Non-pigmented ciliary epithelial cell (primary cell): Measurements from ENCODE around the gene ACSL4.
A peak's percentile ranks its signal among the peaks of the same experiment; 100 is the strongest.
"Not testable (repeated sequence)": the region's sequence is repeated elsewhere in the genome, so short reads cannot be mapped to it uniquely, and the experiment has no call there.

Source experiments
- DNase-seq: peaks from one replicate; pipeline ENCODE4 v3.0.0-alpha.2; 2010; ENCODE audit warnings: low read depth

Gene ACSL4

DNA sequence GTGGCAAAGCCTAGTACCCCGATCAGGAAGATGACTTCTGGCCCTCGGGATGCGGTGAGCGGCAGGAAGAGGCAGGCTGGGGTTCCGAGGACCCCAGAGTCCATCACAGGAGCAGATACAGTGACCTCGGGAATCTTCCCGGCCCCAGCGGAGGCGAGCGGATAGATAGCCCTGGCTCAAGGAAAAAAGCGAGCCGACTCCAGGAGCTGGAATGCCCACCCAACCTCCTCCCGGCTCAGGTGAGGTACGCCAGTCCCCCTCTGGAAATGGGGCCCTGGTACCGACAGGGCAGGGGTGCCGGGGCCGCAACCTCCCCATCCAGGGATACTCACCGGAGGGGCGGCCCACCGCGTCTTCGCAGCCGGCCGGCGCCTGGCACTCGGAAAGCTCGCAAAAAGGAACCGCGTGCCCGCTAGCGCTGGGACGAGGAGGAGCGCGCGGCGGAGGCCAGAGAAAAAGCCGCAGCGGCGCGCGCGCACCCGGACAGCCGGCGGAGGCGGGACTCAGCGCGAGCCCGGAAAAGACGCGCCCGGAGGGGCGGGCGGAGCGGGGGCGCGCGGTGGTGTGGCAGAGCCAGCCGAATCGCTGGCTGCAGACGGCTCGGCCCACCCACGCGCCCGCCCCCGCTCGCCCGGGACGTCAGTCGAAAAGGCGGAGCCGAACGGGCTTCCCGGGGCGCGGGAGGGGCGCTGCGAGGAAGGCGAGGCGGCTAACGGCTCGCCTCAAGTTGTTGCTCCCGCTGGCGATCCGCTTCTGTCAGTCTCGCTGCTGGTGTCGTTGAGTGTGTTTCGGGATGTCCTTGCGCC lies at the start of gene ACSL4:
Gene ACSL4 (minus strand): TSS at position 451 of the 806 bp plus-strand sequence. CDS start 49,894 bp downstream, outside the sequence.
- no peak for DNase-seq

DNA sequence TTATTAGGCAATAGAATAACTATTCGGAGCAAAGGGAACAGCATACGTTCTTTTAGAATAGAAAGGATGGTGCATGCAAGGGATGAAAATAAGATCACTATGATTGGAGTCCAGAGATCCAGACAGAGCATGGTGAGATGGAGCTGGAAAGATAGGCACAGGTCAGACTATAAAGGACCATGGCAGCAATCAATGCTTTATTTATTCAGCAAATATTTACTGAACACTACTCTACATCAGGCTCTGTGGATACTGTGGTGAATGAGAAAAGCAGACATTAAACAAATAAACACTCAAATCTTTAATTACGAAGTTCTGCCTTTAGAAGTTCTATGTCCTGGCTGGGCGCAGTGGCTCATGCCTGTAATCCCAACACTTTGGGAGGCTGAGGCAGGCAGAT lies 44.7 kb upstream of the ACSL4 start:
- DNase-seq, result no peak

DNA sequence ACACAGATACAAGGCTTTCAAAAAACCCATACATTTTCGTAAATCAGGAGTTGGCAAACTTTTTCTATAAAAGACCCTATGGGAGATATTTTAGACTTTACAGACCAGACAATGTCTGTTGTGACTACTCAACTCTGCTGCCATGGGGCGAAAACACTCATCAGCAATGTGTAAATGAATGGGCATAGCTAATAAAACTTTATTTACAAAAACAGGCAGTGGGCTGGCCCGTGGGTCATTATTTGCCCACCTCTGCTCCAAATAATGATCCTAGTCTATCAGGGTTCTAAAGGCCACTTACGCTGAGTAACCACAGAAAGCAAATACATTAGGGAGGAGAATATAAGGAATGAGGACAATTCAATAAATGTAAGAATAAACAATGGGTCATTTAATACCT lies 43.9 kb upstream of the ACSL4 start:
- no peak for DNase-seq

DNA sequence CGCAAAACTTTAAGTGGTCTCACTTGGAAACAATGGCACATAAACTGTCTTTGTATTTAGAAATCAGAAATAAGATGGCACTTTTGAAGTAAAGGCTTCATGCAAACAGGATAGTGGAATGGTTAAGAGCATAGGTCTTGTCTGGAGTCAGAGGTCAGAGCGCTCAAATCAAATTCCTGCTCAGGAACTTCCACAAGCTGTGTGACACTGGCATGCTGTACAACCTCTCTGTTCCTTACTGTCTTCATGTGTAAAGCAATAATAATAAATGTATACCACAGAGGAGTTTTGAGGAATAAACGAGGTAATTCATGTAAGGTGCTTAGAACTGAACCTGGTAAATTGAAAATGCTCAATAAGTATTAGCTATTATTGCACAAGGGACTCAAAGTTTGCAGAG lies 43.4 kb upstream of the ACSL4 start:
- no peak for DNase-seq

DNA sequence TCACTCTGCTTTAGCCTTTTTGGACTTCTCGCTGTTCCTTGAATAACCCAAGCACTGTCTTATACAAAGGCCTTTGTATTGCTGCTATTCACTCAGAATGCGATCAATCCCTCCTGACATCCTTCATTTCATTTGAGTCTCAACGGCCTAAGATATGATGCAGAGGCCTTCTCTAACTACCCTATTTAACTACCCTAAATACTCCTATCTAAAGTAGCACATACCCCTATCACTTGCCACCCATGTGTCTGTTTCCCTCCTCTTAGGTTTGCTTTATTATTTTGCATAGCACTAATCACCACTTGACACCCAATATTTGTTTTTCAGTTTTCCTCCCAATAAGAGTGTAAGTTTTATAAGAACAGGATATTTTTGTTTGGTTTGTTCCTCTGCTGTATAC lies 42.3 kb upstream of the ACSL4 start:
- no peak for DNase-seq

DNA sequence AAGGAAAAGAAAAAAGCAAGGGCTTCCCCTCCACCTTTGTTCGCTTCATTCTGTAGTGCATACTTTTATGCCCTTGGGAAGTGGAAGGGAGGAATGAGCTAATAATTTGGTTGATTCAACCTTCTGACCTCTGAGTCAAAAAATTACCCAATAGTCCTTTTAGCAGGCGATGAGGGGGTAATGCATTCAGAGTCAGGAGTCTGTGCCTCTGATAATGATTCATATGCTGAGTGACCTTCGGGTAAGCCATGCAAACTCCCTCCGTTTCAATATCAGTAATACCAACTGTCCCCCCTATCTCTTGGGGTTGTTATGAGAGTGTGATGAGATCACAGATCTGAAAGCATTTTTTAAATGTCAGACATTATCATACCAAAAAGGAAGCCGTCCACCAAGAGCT lies 41.6 kb upstream of the ACSL4 start:
- peak; percentile 48 for DNase-seq

DNA sequence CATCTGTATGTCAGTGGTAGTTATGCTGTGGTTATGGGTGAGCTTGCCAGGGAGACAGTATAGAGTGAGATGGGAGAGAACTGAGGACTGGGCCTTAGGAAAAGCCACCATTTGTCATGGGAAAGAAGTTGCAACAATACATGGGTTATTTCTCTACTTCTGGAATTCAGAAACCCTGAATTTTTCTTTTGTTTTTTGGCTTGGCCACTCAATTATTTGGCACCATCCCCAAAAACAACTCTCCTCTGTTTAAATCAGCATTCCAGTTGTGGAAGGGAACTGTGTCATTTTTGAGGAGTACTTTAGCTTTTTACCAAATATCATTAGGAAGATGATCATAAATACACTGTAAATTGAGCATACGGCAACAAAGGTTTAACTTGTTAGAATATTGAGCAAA lies 41.1 kb upstream of the ACSL4 start:
- DNase-seq, result no peak

DNA sequence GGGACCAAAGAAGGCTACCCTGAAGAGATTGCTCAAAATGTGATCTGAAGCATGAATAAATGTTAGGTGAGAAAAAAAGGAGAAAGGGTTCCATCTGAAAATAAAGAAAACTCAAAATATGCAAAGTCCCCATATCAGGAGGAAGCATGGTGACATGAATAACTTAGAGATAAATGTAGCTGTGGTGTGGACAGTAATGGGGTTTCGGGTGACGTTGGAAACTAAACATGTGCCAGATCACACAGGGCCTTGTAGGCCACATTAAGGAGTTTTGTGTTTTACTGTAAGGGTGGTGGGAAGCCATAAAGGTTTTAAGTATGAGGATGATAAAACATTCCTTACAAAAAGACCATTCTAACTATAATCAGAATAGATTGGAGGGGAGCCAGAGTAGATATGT lies 40.3 kb upstream of the ACSL4 start:
- no peak for DNase-seq

DNA sequence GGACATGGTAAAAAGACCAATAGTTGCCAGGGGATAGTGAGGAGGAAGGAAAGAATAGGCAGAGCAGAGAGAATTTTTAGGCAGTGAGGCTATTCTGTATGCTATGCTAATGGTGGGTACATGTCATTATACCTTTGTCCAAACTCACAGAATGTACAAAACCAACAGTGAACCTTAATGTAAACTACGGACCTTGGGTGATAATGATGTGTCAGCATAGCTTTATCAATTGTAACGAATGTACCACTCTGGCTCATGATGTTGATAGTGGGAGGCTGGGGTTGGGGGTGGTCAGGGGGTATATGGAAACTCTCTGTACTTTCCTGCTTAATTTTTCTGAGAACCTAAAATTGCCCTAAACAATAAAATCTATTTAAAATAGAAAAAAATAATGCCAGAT lies 37.7 kb upstream of the ACSL4 start:
- DNase-seq, result no peak

DNA sequence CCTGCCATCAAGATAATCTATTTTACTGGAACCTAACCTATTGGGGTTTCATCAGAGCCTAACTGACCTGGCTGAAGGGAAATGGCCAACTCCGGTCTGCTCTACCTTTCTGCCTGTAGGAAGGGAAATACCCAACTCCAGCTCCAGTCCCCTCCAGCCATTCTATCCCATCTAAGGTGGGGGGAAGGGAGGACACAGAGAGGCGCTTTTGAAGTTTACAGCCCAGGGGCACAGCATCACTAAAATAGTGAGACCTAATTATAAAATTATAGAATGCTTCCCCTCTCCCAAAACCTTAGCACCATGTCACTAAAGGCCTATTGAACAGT lies 27.8 kb upstream of the ACSL4 start:
- no peak for DNase-seq

DNA sequence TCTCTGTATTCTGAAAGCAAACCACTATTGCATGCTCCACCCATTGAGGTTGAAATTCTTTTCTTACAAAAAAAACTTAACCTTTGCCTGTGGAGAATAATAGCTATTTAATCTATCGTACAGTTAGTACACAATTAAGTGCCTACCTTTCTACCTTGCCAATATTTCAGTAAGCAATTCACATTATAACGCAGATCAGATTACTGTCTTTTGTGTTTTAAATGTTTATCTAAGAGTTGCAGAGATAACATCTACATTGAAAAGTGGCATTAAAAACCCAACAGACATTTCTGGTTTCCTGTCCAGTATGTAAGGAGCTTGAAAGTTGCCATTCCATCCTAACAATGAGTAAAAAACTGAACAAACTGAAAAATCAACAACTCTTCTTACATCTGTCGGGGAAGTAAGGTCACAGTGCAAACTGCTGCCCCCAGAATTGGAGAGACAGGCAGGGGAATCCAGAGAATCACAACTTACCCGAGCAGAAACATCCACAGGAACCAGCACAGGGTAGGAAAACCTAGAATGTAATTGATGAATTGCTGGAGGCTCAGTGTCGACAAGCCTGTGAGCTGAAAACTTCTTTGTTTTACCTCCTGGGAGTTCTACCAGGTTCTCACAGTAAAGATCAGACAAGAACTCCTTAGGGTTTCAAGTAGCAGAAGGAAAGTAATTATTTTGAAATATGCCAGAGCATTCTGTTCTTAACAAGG lies 27.3 kb upstream of the ACSL4 start:
- DNase-seq, result no peak

DNA sequence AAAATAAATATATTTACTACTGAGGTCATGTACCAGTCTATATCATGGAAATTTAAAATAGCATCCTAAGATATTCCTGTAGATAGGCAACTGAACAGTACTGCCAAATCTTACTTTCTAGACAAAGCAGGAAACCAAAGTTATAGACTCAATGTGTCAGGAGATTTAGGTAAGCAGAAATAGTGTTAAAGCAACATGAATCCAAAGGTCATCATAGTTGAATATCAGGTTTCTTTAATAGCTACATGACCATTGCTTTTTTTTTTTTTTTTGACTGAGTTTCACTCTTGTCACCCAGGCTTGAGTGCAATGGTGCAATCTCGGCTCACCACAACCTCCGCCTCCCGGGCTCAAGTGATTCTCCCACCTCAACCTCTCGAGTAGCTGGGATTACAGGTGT lies 20.2 kb upstream of the ACSL4 start:
- no peak for DNase-seq

DNA sequence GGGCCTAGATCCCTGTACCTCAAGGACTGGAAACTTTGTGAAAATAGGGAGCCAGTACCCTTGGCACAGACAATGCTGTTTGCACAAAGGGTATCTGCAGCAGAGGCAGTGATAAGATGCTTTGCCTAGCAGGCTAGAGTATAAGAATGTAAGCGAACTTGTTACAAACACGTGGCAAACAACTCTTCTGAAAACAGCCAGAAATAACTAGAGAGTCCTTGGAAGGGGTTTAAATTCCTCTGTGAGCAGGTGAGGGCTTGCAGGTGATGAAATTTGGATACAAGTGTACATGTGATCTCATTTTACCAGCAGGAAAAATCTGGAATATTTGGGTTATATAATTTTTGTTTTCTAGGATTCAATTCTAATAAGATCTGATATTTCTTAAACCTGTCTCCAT lies 18.6 kb upstream of the ACSL4 start:
- no peak for DNase-seq

DNA sequence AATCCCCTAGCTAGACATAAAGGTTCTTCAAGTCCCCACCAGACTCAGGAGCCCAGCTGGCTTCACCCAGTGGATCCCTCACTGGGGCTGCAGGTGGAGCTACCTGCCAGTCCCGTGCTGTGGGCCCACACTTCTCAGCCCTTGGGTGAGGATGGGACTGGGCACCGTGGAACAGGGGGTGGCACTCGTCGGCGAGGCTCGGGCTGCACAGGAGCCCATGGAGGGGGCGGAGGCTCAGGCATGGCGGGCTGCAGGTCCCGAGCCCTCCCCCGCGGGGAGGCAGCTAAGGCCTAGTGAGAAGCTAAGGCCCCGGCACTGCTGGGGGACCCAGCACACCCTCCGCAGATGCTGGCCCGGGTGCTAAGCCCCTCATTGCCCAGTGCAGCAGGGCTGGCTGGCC lies 16.1 kb upstream of the ACSL4 start:
- DNase-seq, result no peak

DNA sequence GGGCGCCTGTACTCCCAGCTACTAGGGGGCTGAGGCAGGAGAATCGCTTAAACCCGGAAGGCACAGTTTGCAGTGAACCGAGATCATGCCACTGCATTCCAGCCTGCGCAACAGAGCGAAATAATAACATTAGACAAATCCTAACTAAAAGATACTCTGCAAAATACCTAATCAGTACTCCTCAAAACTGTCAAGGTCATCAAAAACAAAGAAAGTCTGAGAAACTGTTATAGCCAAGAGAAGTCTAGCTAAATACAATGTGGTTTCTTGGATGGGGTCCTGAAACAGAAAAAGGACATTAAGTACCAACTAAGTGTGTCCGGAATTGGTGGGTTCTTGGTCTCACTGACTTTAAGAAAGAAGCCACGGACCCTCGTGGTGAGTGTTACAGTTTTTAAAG lies 14.6 kb upstream of the ACSL4 start:
- DNase-seq, result no peak

DNA sequence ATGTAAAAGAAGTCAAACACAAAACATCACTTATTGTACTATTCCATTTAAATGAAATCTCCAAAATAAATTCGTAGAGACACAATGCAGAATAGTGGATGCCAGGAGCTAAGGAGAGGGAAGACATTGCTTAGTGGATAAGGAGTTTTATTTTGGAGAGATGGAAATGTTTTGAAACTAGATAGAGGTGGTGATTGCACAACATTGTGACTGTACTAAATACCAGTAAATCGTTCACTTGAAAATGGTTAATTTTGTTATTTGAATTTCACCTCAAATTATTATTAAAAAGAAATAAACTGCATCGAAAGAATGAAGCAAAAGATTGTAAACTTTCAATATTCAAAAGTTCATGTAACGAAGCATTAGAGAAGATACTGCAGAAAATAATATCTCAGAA lies 9.7 kb upstream of the ACSL4 start:
- DNase-seq, result no peak

DNA sequence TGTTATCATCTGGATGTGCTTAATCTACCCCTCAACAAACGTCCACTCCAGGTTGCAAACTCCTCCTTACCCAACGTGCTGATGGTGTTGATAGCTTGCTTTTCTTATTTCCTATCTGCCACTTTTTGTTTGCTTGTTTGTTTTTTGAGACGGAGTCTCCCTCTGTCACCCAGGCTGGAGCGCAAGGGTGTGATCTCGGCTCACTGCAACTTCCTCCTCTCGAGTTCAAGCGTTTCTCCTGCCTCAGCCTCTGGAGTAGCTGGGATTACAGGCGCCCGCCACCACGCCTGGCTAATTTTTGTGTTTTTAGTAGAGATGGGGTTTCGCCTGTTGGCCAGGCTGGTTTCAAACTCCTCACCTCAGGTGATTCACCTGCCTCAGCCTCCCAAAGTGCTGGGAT lies 7.8 kb upstream of the ACSL4 start:
- DNase-seq, result not testable (repeated sequence)

DNA sequence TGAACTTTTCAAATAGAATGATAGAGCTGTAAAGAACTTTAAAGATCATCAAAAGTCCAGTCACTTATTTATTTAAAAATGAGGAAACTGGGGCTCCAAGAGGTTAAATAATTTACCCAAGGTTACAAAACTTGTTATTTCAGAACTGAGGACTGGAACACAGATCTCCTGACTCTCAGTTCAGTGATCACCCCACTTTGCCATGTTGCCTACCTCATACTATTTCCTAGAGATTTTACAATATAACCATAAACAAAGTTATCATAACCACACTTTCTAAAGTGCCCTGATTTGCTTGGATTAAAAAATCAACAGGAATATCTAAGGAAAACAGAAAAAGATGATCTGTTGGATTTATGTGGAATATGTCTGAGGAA lies 7.4 kb upstream of the ACSL4 start:
- DNase-seq, result no peak

DNA sequence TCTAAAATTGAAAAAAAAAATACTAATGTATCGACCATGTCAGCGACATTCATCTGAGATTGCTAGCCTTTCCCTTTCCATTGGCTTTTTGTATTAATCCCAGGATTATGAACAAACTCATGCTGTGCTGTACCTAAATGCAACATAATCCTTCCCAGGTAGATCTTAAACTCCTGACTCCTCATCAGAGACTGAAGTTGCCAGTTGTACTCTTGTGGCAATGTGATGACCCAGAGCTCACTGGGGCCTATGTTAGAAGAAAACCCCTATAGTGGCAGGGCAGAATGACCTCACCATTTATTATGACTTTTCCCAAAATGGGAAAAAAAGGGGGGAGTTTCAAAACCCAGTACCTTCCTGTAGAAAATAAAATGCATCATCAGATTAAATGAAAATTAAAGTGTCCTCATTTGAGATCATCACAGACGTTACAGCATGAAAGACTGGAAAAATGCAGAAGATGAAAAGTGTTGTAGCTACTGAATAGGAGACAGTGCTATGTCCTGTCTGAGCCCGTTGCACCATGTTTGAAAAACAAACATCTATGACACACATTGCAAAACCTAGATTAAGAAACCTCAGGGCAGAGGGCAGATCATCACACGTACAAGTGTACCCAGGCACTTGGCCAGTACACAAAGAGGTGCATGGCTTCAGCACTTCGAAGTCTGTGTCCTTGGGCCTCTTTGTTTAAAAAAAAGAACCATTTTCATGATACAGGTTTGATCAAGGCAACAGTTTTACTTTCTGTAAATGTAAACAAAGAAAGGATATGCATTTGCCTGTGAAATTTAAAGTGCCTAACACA lies 6.8 kb upstream of the ACSL4 start:
- DNase-seq, result no peak

DNA sequence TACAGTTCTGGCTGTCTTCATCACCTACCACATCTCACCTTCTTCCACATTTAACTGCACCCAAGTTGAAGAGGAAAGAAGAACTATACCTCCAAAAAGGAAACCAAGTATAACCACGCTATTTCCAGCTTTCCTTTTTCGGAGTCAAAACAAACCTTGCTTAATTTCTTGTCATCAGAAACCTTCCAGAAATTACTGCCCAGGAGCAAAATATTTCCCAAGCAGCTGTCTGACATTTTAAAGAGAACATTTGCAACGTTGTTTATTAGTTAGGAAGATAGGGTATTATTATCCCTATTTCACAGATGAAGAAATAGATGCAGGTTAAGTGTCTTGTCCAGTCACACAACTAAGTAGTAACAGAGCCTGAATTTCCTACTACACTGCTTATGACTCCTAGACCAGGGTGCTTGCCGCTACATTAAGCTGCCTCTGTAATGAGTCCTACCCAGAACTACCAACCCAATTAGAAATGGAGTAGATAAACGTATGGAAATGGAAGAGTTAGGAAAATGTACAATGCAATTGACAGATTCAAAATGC lies 2.2 kb upstream of the ACSL4 start:
- DNase-seq, result no peak

DNA sequence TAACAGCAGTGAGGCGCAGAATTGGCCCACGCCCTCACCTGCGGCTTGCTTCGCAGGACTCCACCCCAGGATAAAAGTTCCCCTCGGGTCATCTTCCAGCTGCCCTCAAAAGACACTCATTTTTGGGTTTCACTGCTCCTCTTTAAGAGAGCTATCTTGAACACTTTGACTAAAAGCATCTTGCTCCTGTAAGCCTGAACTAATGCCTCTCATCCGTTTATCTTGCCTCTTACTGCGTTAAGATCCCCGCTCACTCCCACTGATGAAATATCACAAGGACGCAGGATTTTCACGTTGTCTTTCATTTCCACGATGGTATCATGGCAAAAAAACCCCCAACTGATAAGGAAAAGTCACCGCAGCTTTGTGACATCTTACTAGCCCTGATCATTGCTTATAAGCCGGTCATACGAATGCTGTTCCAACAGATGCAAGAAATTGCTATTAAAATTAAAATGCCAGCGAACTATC lies 591 bp upstream of the ACSL4 start:
- DNase-seq, result no peak

DNA sequence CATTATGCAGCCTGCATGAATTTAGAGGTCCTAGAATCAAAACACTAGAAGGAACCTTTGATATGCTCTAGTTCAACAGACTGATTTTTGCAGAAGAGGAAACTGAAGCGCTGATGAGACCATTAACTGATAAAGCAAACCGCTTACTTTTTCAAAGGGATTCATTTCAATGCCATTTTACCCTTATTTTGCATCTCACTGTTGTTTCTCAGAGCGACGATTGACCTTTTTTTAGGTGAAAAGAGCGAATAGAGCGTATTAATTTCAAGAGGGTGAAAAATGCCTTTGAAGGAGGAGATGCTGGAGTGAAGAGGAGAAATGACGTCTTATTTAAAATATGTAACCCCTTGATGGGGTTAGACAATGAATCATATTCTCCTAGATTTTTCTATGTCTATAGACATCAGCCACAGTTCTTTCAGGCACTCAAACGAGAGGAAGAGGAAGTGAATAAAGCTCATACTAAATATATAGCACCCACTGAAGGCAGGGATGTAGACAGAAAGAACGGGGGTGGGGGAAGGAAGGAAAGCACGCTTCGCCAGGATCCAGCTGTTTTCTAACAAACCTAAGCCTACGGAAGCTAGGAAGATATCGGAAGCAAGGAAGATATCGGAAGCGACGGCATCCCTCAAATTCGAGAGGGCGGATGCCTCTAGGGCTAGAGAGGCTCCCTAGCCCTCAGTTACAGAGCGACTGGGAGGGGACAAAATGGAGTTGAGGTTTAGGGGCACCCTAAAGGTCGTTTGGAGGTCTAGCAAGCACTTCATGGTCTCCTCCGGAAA lies 848 bp downstream of the ACSL4 start:
- no peak for DNase-seq
